ENCODE measurements around the gene TK2. TPM values are rescaled to one million over a fixed set of nuclear protein-coding genes. Genes with fewer than 3 reads are reported as not detected.

TK2 gene
- total RNA-seq, 2 donors from 2014 or later = 22.3 to 28.2 TPM

GRCh38 chr16:66552286-66553177, 2.6 kb upstream of the TK2 start, which contains the start of gene CKLF:
CKLF (plus strand) TSS chr16:66552576; CDS start chr16:66552716, 140 bp downstream.
- DNase-seq (peak; percentile 90), ATAC-seq (peak; percentile 82 to 86)
- intact Hi-C loops (cut with DNase I) = no loop called here

GRCh38 chr16:66551788-66552285, 1.9 kb upstream of the TK2 start:
- DNase-seq (no peak), ATAC-seq (no peak)
- intact Hi-C loops (cut with DNase I) = loop anchor here in 1 of 2 donors (2.0 kb wide), 1 partner anchor 35 kb away; no protein-coding TSS in a partner anchor

- intact Hi-C loops (cut with DNase I) = loop anchor here in 1 of 2 donors (2.0 kb wide), 1 partner anchor 35 kb away; no protein-coding TSS in a partner anchor
- DNase-seq (peak; percentile 43), ATAC-seq (no peak)
These were observed 1.4 kb upstream of the TK2 start for GRCh38 chr16:66551348-66551759.

- intact Hi-C loops (cut with DNase I) = no loop called here
- DNase-seq (no peak), ATAC-seq (no peak)
These were observed 1.1 kb downstream of the TK2 start for GRCh38 chr16:66548868-66549267.

- intact Hi-C loops (cut with DNase I) = no loop called here
- DNase-seq (no peak), ATAC-seq (no peak)
These were observed 1.9 kb downstream of the TK2 start for GRCh38 chr16:66548068-66548467.

GRCh38 chr16:66547101-66547989, 2.6 kb downstream of the TK2 start:
- ATAC-seq (no peak), DNase-seq (no peak)
- intact Hi-C loops (cut with DNase I) = no loop called here

GRCh38 chr16:66544016-66544757, 5.7 kb downstream of the TK2 start:
- intact Hi-C loops (cut with DNase I) = no loop called here
- ATAC-seq (no peak), DNase-seq (no peak)

GRCh38 chr16:66543541-66543940, 6.4 kb downstream of the TK2 start:
- DNase-seq (no peak), ATAC-seq (no peak)
- intact Hi-C loops (cut with DNase I) = no loop called here

GRCh38 chr16:66542396-66542795, 7.5 kb downstream of the TK2 start:
- no peak for ATAC-seq
- intact Hi-C loops (cut with DNase I) = no loop called here
- no peak for DNase-seq

GRCh38 chr16:66541388-66542355, 8.2 kb downstream of the TK2 start:
- peak; percentile 14 to 40 for ATAC-seq
- no peak for DNase-seq
- intact Hi-C loops (cut with DNase I) = no loop called here

- no peak for ATAC-seq
- intact Hi-C loops (cut with DNase I) = no loop called here
- DNase-seq = no peak
These were observed 10.1 kb downstream of the TK2 start for GRCh38 chr16:66539623-66540469.

- ATAC-seq (peak in 1 of 2 donors; percentile 66), DNase-seq (no peak)
- intact Hi-C loops (cut with DNase I) = no loop called here
These were observed 11.0 kb downstream of the TK2 start for GRCh38 chr16:66538910-66539309.

GRCh38 chr16:66537236-66537635, 12.7 kb downstream of the TK2 start:
- ATAC-seq = no peak
- no peak for DNase-seq
- intact Hi-C loops (cut with DNase I) = no loop called here

- intact Hi-C loops (cut with DNase I) = no loop called here
- ATAC-seq (no peak), DNase-seq (no peak)
These were observed 13.4 kb downstream of the TK2 start for GRCh38 chr16:66536525-66536924.

GRCh38 chr16:66534376-66534799, 15.5 kb downstream of the TK2 start:
- intact Hi-C loops (cut with DNase I) = no loop called here
- ATAC-seq = peak; percentile 70 to 78
- DNase-seq = no peak

GRCh38 chr16:66529475-66529874, 20.4 kb downstream of the TK2 start:
- intact Hi-C loops (cut with DNase I) = no loop called here
- ATAC-seq = no peak
- no peak for DNase-seq

- ATAC-seq (no peak), DNase-seq (no peak)
- intact Hi-C loops (cut with DNase I) = no loop called here
These were observed 21.6 kb downstream of the TK2 start for GRCh38 chr16:66528294-66528693.
